ENCODE data around the gene SCNN1G. TPM values are rescaled to one million over a fixed set of nuclear protein-coding genes. Genes with fewer than 3 reads are reported as not detected.

Gene SCNN1G
- total RNA-seq, 1 donor = not detected

GRCh38 chr16:23152386-23153178 is 30.0 kb upstream of the SCNN1G start:
- no peak for TF ChIP-seq CTCF (IDR thresholded peaks at IDR 0.05; ENCODE audit: insufficient read depth, low read depth, low read length)
- DNase-seq (ENCODE audit: low read depth) = no peak
- no peak overlapping the region for H3K4me3 ChIP-seq (ENCODE audit: low read depth, low read length)

GRCh38 chr16:23155445-23156049 is 27.0 kb upstream of the SCNN1G start:
- no peak overlapping the region for H3K4me3 ChIP-seq (ENCODE audit: low read depth, low read length)
- TF ChIP-seq CTCF (IDR thresholded peaks at IDR 0.05; ENCODE audit: insufficient read depth, low read depth, low read length) = peak; percentile 53
- peak; percentile 22 for DNase-seq (ENCODE audit: low read depth)

- no peak overlapping the region for H3K4me3 ChIP-seq (ENCODE audit: low read depth, low read length)
- no peak for TF ChIP-seq CTCF (IDR thresholded peaks at IDR 0.05; ENCODE audit: insufficient read depth, low read depth, low read length)
- DNase-seq (ENCODE audit: low read depth) = no peak
Observed at GRCh38 chr16:23156110-23156509, 26.4 kb upstream of the SCNN1G start.

GRCh38 chr16:23156946-23157460 is 25.5 kb upstream of the SCNN1G start:
- DNase-seq (ENCODE audit: low read depth) = no peak
- H3K4me3 ChIP-seq (ENCODE audit: low read depth, low read length) = no peak overlapping the region
- TF ChIP-seq CTCF (IDR thresholded peaks at IDR 0.05; ENCODE audit: insufficient read depth, low read depth, low read length) = no peak

- no peak for TF ChIP-seq CTCF (IDR thresholded peaks at IDR 0.05; ENCODE audit: insufficient read depth, low read depth, low read length)
- no peak overlapping the region for H3K4me3 ChIP-seq (ENCODE audit: low read depth, low read length)
- no peak for DNase-seq (ENCODE audit: low read depth)
Observed at GRCh38 chr16:23158114-23158513, 24.4 kb upstream of the SCNN1G start.

- no peak for TF ChIP-seq CTCF (IDR thresholded peaks at IDR 0.05; ENCODE audit: insufficient read depth, low read depth, low read length)
- no peak overlapping the region for H3K4me3 ChIP-seq (ENCODE audit: low read depth, low read length)
- no peak for DNase-seq (ENCODE audit: low read depth)
Observed at GRCh38 chr16:23160082-23160481, 22.5 kb upstream of the SCNN1G start.
